Transverse colon (tissue), 4 donors: ENCODE results near the gene GIPC3.

ENCODE experiments used
- CTCF ChIP-seq, 5 experiments: fragments of 200-600 bp in 3 of 5; fragments of 450-650 bp in 2 of 5; sonication (generic) in 3 of 5; IDR thresholded peaks; 1 replicate in 2 of 5; 2 replicates in 3 of 5; pipeline ENCODE4 v1.5.1; 2016 to 2017; ENCODE audit warnings: antibody characterized with exemption in 5 of 5, inconsistent platforms in 3 of 5, mild to moderate bottlenecking in 2 of 5, moderate library complexity in 1 of 5
- EP300 ChIP-seq: sonication (generic); formaldehyde crosslinking; IDR thresholded peaks from one replicate; pipeline ENCODE4 v1.6.1; 2017; ENCODE audit warnings: antibody characterized with exemption, low read depth
- POLR2A ChIP-seq: fragments of 450-650 bp; IDR thresholded peaks from one replicate; pipeline ENCODE4 v1.6.1; 2016; ENCODE audit warnings: antibody characterized with exemption, mild to moderate bottlenecking, moderate library complexity
- POLR2AphosphoS5 ChIP-seq, 3 donors: sonication (generic); formaldehyde crosslinking; IDR thresholded peaks; one replicate each; pipeline ENCODE4 v1.6.1; 2016; ENCODE audit warnings: antibody characterized with exemption in 3 of 3

- TF ChIP-seq CTCF (IDR thresholded peaks at IDR 0.05): no peak
- no peak for TF ChIP-seq POLR2A
- TF ChIP-seq POLR2AphosphoS5 (IDR thresholded peaks at IDR 0.05): no peak
- no peak for TF ChIP-seq EP300
These were observed 28.3 kb upstream of the GIPC3 start for GRCh38 chr19:3556978-3557460.
